HCT116 (cell line): ENCODE results near the gene DNAJA2.

ENCODE experiments used
- CEBPB ChIP-seq: IDR thresholded peaks from 2 replicates; pipeline ENCODE4 v1.6.1; 2012; ENCODE audit warnings: low read depth
- ELF1 ChIP-seq: IDR thresholded peaks from 2 replicates; pipeline ENCODE4 v1.6.1; 2012; ENCODE audit warnings: low read depth, borderline replicate concordance
- EZH2 ChIP-seq: fragments of 200-600 bp; sonication (generic); IDR thresholded peaks from 2 replicates; pipeline ENCODE4 v1.6.1; 2017; ENCODE audit warnings: antibody characterized with exemption, mixed run types
- POLR2A ChIP-seq: IDR thresholded peaks from 2 replicates; pipeline ENCODE4 v1.7.0; 2011; ENCODE audit warnings: borderline replicate concordance; ENCODE audit not compliant: insufficient read depth, insufficient read length; ENCODE audit errors: extremely low read depth
- POLR2AphosphoS5 ChIP-seq: IDR thresholded peaks from 2 replicates; pipeline ENCODE4 v1.6.1; 2011; ENCODE audit warnings: mild to moderate bottlenecking, low read depth, low read length, moderate library complexity
- SIN3A ChIP-seq: IDR thresholded peaks from 2 replicates; pipeline ENCODE4 v1.6.1; 2012; ENCODE audit warnings: low read depth
- TF ChIP-seq, protein P1 (sequence below): IDR thresholded peaks from 2 replicates; pipeline ENCODE4 v1.6.1; 2012; ENCODE audit warnings: low read depth
- TF ChIP-seq, protein P2 (sequence below), 3 experiments: fragments of 200-600 bp in 1 of 3; sonication (generic) in 1 of 3; IDR thresholded peaks in 2 of 3; conservative IDR thresholded peaks in 1 of 3; 2 replicates each; pipeline ENCODE4 v1.5.1; 2012 to 2017; ENCODE audit warnings: low read depth in 2 of 3, low read length in 2 of 3, antibody characterized with exemption in 1 of 3, borderline replicate concordance in 1 of 3, control low read depth in 1 of 3, mild to moderate bottlenecking in 1 of 3, mixed read lengths in 1 of 3, mixed run types in 1 of 3, moderate library complexity in 1 of 3; ENCODE audit not compliant: insufficient read depth in 1 of 3
- TF ChIP-seq, protein P3 (sequence below): IDR thresholded peaks from 2 replicates; pipeline ENCODE4 v1.6.1; 2011; ENCODE audit warnings: mild to moderate bottlenecking, low read length, moderate library complexity; ENCODE audit not compliant: insufficient replicate concordance; ENCODE audit errors: extremely low read depth

DNA sequence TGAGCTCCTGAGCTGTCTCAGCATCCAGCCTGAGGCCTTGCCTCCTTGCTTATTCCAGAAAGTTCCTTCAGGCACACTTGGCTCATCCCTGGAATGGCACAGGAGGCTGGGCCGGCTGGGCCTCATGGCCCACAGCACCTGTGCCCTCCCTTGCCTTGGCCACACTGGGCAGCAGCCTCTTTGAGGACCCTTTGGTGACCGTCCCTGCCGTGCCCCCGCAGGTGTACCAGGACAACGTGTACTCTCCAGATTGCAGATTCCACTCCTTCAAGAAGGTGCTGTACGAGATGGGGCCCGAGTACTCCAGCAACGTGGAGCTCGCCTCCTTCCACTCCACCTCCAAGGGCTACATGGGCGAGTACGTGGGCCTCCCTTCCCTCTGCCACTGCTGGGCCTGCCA lies 55.1 kb downstream of the DNAJA2 start:
- TF ChIP-seq, protein P1, sequence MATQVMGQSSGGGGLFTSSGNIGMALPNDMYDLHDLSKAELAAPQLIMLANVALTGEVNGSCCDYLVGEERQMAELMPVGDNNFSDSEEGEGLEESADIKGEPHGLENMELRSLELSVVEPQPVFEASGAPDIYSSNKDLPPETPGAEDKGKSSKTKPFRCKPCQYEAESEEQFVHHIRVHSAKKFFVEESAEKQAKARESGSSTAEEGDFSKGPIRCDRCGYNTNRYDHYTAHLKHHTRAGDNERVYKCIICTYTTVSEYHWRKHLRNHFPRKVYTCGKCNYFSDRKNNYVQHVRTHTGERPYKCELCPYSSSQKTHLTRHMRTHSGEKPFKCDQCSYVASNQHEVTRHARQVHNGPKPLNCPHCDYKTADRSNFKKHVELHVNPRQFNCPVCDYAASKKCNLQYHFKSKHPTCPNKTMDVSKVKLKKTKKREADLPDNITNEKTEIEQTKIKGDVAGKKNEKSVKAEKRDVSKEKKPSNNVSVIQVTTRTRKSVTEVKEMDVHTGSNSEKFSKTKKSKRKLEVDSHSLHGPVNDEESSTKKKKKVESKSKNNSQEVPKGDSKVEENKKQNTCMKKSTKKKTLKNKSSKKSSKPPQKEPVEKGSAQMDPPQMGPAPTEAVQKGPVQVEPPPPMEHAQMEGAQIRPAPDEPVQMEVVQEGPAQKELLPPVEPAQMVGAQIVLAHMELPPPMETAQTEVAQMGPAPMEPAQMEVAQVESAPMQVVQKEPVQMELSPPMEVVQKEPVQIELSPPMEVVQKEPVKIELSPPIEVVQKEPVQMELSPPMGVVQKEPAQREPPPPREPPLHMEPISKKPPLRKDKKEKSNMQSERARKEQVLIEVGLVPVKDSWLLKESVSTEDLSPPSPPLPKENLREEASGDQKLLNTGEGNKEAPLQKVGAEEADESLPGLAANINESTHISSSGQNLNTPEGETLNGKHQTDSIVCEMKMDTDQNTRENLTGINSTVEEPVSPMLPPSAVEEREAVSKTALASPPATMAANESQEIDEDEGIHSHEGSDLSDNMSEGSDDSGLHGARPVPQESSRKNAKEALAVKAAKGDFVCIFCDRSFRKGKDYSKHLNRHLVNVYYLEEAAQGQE: no peak
- TF ChIP-seq, protein P2, sequence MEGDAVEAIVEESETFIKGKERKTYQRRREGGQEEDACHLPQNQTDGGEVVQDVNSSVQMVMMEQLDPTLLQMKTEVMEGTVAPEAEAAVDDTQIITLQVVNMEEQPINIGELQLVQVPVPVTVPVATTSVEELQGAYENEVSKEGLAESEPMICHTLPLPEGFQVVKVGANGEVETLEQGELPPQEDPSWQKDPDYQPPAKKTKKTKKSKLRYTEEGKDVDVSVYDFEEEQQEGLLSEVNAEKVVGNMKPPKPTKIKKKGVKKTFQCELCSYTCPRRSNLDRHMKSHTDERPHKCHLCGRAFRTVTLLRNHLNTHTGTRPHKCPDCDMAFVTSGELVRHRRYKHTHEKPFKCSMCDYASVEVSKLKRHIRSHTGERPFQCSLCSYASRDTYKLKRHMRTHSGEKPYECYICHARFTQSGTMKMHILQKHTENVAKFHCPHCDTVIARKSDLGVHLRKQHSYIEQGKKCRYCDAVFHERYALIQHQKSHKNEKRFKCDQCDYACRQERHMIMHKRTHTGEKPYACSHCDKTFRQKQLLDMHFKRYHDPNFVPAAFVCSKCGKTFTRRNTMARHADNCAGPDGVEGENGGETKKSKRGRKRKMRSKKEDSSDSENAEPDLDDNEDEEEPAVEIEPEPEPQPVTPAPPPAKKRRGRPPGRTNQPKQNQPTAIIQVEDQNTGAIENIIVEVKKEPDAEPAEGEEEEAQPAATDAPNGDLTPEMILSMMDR (IDR thresholded peaks at IDR 0.05 in 2 of 3, conservative IDR thresholded peaks at IDR 0.05 in 1 of 3; ENCODE audit: borderline replicate concordance in 1 of 3, insufficient read depth in 1 of 3, low read depth in 2 of 3, low read length in 2 of 3): no peak
- no peak for TF ChIP-seq POLR2AphosphoS5
- TF ChIP-seq CEBPB: no peak
- no peak for TF ChIP-seq SIN3A
- no peak for TF ChIP-seq EZH2
- TF ChIP-seq ELF1: no peak
- TF ChIP-seq, protein P3, sequence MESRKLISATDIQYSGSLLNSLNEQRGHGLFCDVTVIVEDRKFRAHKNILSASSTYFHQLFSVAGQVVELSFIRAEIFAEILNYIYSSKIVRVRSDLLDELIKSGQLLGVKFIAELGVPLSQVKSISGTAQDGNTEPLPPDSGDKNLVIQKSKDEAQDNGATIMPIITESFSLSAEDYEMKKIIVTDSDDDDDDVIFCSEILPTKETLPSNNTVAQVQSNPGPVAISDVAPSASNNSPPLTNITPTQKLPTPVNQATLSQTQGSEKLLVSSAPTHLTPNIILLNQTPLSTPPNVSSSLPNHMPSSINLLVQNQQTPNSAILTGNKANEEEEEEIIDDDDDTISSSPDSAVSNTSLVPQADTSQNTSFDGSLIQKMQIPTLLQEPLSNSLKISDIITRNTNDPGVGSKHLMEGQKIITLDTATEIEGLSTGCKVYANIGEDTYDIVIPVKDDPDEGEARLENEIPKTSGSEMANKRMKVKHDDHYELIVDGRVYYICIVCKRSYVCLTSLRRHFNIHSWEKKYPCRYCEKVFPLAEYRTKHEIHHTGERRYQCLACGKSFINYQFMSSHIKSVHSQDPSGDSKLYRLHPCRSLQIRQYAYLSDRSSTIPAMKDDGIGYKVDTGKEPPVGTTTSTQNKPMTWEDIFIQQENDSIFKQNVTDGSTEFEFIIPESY: no peak
- no peak for TF ChIP-seq POLR2A
